ENCODE results near the gene GATA5.
"Not testable (repeated sequence)": the region's sequence is repeated elsewhere in the genome, so short reads cannot be mapped to it uniquely, and the experiment has no call there.

GATA5 gene

GRCh38 chr20:62427172-62428001 lies 48.4 kb downstream of the GATA5 start, which contains the start of gene RBBP8NL:
TSS of gene RBBP8NL (minus strand) at chr20:62427539. CDS start at chr20:62419647, 7,892 bp downstream.
- DNase-seq, result no peak

- no peak for DNase-seq
Measured at GRCh38 chr20:62426699-62427131, 49.1 kb downstream of the GATA5 start.

DNA sequence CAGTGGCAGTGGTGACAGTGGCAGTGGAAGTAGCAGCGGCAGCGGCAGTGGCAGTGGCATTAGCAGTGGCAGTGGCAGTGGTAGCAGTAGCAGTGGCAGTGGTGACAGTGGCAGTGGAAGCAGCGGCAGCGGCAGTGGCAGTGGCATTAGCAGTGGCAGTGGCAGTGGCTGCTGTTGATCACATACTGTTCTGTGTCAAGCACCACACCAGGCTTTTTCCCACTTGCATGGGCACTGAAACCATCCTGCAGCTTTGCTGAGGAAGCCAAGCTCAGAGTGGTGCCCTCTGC lies 49.8 kb downstream of the GATA5 start:
- DNase-seq, result not testable (repeated sequence)

DNA sequence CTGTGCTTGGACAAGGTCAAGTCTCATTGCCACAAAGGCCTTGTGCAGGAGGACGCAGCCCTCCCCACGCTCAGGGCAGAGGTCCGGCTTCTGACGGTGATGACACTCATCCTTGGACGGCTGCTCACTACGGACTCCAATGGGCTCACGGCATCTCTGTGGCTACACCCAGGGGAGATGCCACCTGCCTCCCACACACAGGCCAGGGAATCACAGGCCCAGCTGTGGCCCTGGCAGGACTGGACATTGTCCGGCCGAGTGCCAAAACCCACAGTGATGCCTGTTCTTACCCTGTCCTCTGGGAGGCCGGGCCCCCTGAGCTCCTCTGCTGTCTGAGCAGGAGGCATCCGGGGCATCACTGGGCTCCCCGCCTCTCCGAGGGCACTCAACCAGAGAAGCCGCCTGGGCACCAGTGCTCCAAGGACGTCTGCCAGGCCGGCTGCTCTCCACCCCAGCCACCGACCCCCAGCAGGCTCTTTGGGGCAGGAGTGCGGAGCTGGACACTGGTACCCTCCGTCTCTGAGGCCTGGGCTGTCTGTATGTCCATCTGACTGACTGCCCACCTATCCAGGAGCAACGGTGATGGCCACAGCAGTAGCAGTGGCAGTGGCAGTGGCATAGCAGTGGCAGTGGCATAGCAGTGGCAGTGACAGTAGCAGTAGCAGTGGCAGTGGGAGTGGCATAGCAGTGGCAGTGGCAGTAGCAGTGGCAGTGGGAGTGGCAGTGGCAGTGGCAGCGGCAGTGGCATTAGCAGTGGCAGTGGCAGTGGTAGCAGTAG lies 50.3 kb downstream of the GATA5 start:
- DNase-seq, result no peak

- DNase-seq, result no peak
Measured at GRCh38 chr20:62424249-62425107, 51.3 kb downstream of the GATA5 start.

DNA sequence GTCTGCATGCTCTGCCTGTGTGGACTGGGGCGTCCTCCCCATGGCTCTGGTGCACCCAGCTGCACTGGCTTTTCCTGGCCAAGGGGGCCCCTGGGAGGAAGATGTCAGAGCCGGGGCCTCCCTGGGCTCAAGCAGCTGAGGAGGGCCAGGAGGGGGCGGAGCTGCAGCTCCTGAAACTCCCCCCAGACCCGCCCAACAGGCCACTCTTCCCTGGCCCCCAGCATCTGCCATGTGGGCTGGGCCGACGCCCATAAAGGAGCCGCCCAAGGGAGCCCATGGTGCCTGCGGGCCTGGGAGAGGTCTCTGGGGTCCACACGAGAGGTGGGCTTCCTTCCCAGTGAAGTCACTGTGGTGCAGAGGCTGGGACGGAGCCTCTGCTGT lies 52.5 kb downstream of the GATA5 start:
- no peak for DNase-seq

GRCh38 chr20:62422636-62423325 lies 53.0 kb downstream of the GATA5 start:
- no peak for DNase-seq

- DNase-seq, result no peak
Measured at GRCh38 chr20:62421716-62421990, 54.1 kb downstream of the GATA5 start.

DNA sequence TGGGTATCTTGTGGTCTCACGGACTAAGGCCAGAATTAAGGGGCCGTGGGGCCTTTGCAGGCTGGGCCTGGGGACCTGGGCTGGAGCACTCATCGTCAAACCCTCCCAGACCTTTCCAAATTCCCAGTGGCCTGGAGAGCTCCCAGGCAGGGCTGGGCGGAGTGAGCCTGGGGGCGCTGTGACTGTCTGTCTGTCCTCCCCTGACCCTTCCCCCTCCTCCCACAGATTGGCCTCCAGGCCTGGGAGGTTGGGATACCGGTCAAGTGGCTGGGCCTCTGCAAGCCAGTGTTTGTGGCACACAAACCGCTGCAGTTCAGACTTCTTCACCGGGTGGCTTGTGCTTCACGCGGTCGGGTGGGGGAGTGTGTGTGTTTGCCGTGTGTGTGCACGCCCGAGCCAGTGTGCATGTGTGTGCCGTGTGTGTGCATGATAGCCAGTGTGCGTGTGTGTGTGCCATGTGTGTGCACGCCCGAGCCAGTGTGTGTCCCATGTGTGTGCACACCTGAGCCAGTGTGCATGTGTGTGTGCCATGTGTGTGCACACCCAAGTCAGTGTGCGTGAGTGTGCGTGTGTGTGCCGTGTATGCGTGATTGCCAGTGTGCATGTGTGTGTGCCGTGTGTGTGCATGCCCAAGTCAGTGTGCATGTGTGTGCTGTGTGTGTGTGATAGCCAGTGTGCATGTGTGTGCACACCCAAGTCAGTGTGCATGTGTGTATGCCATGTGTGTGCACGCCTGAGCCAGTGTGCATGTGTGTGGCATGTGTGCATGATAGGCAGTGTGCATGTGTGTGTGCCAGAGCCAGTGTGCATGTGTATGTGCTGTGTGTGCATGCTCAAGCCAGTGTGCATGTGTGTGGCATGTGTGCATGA lies 54.7 kb downstream of the GATA5 start:
- no peak for DNase-seq

- DNase-seq, result no peak
Measured at GRCh38 chr20:62419759-62420158, 56.0 kb downstream of the GATA5 start.

GRCh38 chr20:62418709-62419487 lies 56.9 kb downstream of the GATA5 start:
- no peak for DNase-seq

- DNase-seq, result no peak
Measured at GRCh38 chr20:62417981-62418708, 57.6 kb downstream of the GATA5 start.

DNA sequence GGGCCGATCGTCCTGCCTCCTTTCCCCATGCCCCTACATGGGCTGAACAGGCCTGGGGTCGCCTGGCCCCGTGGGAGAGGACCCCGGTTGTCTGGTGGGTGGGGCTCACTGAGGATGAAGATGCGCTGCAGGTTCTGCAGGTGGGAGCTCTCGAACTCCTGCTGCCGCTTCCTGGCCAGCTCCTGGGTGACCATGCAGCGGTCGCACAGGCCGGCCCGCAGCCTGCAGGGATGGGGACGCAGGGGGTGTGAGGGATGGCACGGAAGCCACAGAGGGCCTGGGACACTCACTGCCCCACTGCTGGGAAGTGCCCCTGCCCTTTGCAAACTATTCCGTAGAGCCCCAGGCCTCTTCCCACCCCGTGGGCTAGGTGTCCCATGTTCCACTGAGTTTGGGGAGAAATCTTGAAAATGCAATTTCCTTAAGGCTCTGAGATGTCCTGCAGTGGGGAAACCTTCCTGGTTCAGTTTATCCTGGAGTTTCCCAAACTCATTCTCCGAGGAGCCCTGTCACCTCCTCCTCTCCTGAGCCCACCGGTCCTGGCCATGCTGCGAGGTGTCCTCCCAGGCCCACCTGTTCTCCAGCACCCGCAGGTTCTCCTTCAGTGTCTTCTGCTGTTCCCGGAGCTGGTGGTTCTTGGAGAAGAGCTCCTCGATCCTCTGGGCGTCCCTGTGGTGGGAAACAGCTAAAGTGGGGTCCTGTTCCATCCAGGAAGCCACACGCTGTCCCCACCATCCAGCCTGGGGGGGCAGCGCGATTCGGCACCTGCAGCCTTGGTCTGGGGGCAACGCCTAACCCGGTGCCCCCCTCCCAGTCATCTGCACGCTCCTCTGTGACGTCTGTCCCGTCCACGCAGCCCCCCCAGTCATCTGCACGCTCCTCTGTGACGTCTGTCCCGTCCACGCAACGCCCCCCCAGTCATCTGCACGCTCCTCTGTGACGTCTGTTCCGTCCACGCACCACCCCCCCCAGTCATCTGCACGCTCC lies 58.9 kb downstream of the GATA5 start:
- no peak for DNase-seq

- no peak for DNase-seq
Measured at GRCh38 chr20:62415354-62416111, 60.3 kb downstream of the GATA5 start.

GRCh38 chr20:62413896-62414481 lies 61.8 kb downstream of the GATA5 start:
- DNase-seq, result no peak
